Neutrophil (primary cell): Measurements from ENCODE around the gene RAE1.

Source experiments
- H3K27ac ChIP-seq: fragments of 200-600 bp; sonication (generic); 2 replicates; pipeline ENCODE4 v1.5.1; 2016; ENCODE audit warnings: mild to moderate bottlenecking, moderate library complexity
- H3K27me3 ChIP-seq: fragments of 200-600 bp; sonication (generic); 2 replicates; pipeline ENCODE4 v1.6.0; 2016; ENCODE audit warnings: mild to moderate bottlenecking
- H3K36me3 ChIP-seq: fragments of 200-600 bp; sonication (generic); 2 replicates; pipeline ENCODE4 v1.5.1; 2017
- H3K4me1 ChIP-seq, 2 experiments: fragments of 200-600 bp in 1 of 2; sonication (generic) in 1 of 2; 1 replicate in 1 of 2; 2 replicates in 1 of 2; pipeline versions ENCODE4 v1.5.1 to v1.6.1; 2013 to 2016; ENCODE audit warnings: low read depth in 1 of 2, low read length in 1 of 2, mild to moderate bottlenecking in 1 of 2, moderate library complexity in 1 of 2; ENCODE audit not compliant: control insufficient read depth in 1 of 2, insufficient read depth in 1 of 2
- H3K4me3 ChIP-seq, 2 experiments: fragments of 200-600 bp in 1 of 2; sonication (generic) in 1 of 2; 1 replicate in 1 of 2; 2 replicates in 1 of 2; pipeline ENCODE4 v1.5.1; 2013 to 2016; ENCODE audit warnings: low read depth in 1 of 2, low read length in 1 of 2, mild to moderate bottlenecking in 1 of 2, moderate library complexity in 1 of 2
- H3K9me3 ChIP-seq: fragments of 200-600 bp; sonication (generic); 2 replicates; pipeline ENCODE4 v1.5.1; 2016
- CTCF ChIP-seq: fragments of 200-600 bp; sonication (generic); IDR thresholded peaks from 2 replicates; pipeline ENCODE4 v1.5.1; 2016; ENCODE audit warnings: antibody characterized with exemption

Gene RAE1

GRCh38 chr20:57316795-57317201 lies 34.3 kb upstream of the RAE1 start:
- H3K27me3 ChIP-seq, result peaks cover 63% of the 10 kb centered on the region
- TF ChIP-seq CTCF, result no peak
- H3K36me3 ChIP-seq, result no peaks in the 10 kb centered on the region
- no peak overlapping the region for H3K27ac ChIP-seq
- no peaks in the 10 kb centered on the region for H3K4me1 ChIP-seq
- H3K9me3 ChIP-seq, result no peaks in the 10 kb centered on the region
- no peak overlapping the region for H3K4me3 ChIP-seq

- peaks cover 63% of the 10 kb centered on the region for H3K27me3 ChIP-seq
- no peak for TF ChIP-seq CTCF
Measured at GRCh38 chr20:57317316-57317788, 33.7 kb upstream of the RAE1 start.

GRCh38 chr20:57317789-57318371 lies 33.2 kb upstream of the RAE1 start:
- H3K4me1 ChIP-seq, result no peaks in the 10 kb centered on the region
- TF ChIP-seq CTCF, result no peak
- no peaks in the 10 kb centered on the region for H3K9me3 ChIP-seq
- no peak overlapping the region for H3K27ac ChIP-seq
- H3K27me3 ChIP-seq, result peaks cover 63% of the 10 kb centered on the region
- no peak overlapping the region for H3K4me3 ChIP-seq
- no peaks in the 10 kb centered on the region for H3K36me3 ChIP-seq

More at GRCh38 chr20:57317316-57317788, 33.7 kb upstream of the RAE1 start:
- Histone ChIP-seq H3K4me1 (no peaks in the 10 kb centered on the region), H3K27ac (no peak overlapping the region), H3K36me3 (no peaks in the 10 kb centered on the region), H3K4me3 (no peak overlapping the region), H3K9me3 (no peaks in the 10 kb centered on the region)

- Histone ChIP-seq H3K4me1 (no peaks in the 10 kb centered on the region), H3K9me3 (no peaks in the 10 kb centered on the region), H3K36me3 (no peaks in the 10 kb centered on the region), H3K27ac (no peak overlapping the region), H3K27me3 (peaks cover 67% of the 10 kb centered on the region), H3K4me3 (no peak overlapping the region)
- TF ChIP-seq CTCF, result no peak
Measured at GRCh38 chr20:57319584-57319983, 31.5 kb upstream of the RAE1 start.

GRCh38 chr20:57320358-57320757 lies 30.7 kb upstream of the RAE1 start:
- TF ChIP-seq CTCF, result no peak
- H3K9me3 ChIP-seq, result no peaks in the 10 kb centered on the region
- no peaks in the 10 kb centered on the region for H3K4me1 ChIP-seq
- no peaks in the 10 kb centered on the region for H3K36me3 ChIP-seq
- no peak overlapping the region for H3K4me3 ChIP-seq
- peaks cover 69% of the 10 kb centered on the region for H3K27me3 ChIP-seq
- H3K27ac ChIP-seq, result no peak overlapping the region

- H3K27ac ChIP-seq, result no peak overlapping the region
- H3K4me3 ChIP-seq, result no peak overlapping the region
- no peaks in the 10 kb centered on the region for H3K36me3 ChIP-seq
- H3K4me1 ChIP-seq, result no peaks in the 10 kb centered on the region
- H3K9me3 ChIP-seq, result no peaks in the 10 kb centered on the region
- no peak for TF ChIP-seq CTCF
- H3K27me3 ChIP-seq, result peaks cover 77% of the 10 kb centered on the region
Measured at GRCh38 chr20:57321142-57321541, 29.9 kb upstream of the RAE1 start.
